Measurements from ENCODE around the gene EGLN1.
A peak's percentile ranks its signal among the peaks of the same experiment; 100 is the strongest.

EGLN1 gene

DNA sequence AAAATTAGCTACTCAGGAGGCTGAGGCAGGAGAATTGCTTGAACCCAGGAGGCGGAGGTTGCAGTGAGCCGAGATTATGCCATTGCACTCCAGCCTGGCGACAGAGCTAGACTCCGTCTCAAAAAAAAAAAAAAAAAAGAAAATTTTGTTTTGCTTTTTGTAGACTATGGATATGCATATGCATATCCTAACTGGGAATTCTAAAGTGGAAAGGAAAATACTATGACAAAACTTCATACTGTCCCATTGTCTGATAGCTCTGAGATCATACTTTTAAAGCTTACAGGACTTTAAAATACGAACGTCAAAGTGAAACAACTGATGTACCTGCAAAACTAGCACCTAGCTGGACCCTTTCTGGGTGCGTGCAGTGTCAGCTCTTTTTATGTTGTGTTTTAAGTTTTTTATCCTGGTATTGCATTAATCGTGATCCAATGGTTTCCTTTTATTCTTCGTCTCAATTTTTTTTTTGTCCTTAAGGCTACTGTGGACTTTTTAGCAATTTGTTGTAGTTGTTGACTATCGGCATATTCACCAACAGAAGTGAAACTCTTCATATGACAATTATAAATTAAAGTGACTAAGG is 64.8 kb downstream of the EGLN1 start:
- Histone ChIP-seq H3K27ac (ENCODE audit: extremely low read depth, low read depth, low read length) (no peak overlapping the region), H3K4me1 (ENCODE audit: control insufficient read depth, insufficient read depth, low read length) (0 out of 2 replicates have a peak, but pooled peaks cover 3% of the 10 kb centered on the region), H3K9me3 (ENCODE audit: control insufficient read depth, insufficient read depth, low read depth, low read length) (no peaks in the 10 kb centered on the region), H3K4me3 (ENCODE audit: low read depth, low read length) (no peak overlapping the region), H3K36me3 (ENCODE audit: control insufficient read depth in 2 of 2, insufficient read depth in 1 of 2, low read length in 2 of 2) (peaks cover 9 to 30% of the 10 kb centered on the region in 2 experiments)
- CTCF ChIA-PET, result interaction anchor here (0.5 to 7.1 kb wide), 51 partner anchors 7 to 1880 kb away, joined by 3 to 87 read pairs (median 5); partner anchors contain the start of genes EXOC8 and SPRTN
- POLR2A ChIA-PET, result interaction anchor here (0.6 to 1.0 kb wide), 4 partner anchors 17 to 217 kb away, joined by 3 to 10 read pairs (median 4); partner anchors contain the start of genes EXOC8 and SPRTN
- TF ChIP-seq ZNF510 (tag by site-specific recombination; IDR thresholded peaks at IDR 0.05; ENCODE audit: insufficient replicate concordance) (no peak), KLF10 (tag by site-specific recombination; IDR thresholded peaks at IDR 0.05) (no peak), ZNF558 (tag by site-specific recombination; IDR thresholded peaks at IDR 0.05) (peak; percentile 97)

DNA sequence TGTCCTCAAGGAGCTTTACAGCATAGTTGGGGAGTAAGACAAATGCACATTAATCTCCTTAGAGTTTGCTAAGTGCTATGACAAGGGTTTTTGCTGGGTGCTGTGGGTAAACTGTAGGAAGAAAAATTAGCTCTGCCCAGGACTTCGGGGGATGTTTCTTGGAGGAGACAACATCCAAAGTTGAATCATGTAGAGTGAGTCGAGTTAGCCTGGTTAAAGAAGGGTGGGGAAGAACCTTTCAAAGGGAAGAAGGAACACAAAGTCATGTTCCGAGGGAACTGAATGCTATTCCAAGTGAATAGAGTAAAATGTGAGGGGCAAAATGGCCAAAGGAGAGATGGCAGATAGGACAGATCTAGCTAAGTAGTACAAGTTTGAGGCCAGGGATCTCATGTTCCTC is 66.9 kb downstream of the EGLN1 start:
- no peak overlapping the region for H3K4me3 ChIP-seq (ENCODE audit: low read depth, low read length)
- no peak overlapping the region for H3K27ac ChIP-seq (ENCODE audit: extremely low read depth, low read depth, low read length)
- 0 out of 2 replicates have a peak, but pooled peaks cover 3% of the 10 kb centered on the region for H3K4me1 ChIP-seq (ENCODE audit: control insufficient read depth, insufficient read depth, low read length)
- peaks cover 26 to 44% of the 10 kb centered on the region in 2 experiments for H3K36me3 ChIP-seq (ENCODE audit: control insufficient read depth in 2 of 2, insufficient read depth in 1 of 2, low read length in 2 of 2)
- ChIA-PET POLR2A (interaction anchor here (0.6 to 1.6 kb wide), 2 partner anchors 17 to 63 kb away, joined by 3 to 6 read pairs; partner anchors contain the start of genes EXOC8 and SPRTN), CTCF (interaction anchor here (0.7 to 1.4 kb wide), 4 partner anchors 17 to 235 kb away, joined by 3 to 4 read pairs (median 3); partner anchors contain the start of genes EXOC8 and SPRTN)
- TF ChIP-seq ZNF843 (tag by site-specific recombination; IDR thresholded peaks at IDR 0.05), result no peak
- TF ChIP-seq ZNF830 (tag by site-specific recombination; IDR thresholded peaks at IDR 0.05; ENCODE audit: low read depth), result no peak
- no peak for TF ChIP-seq ZNF629 (tag by site-specific recombination; IDR thresholded peaks at IDR 0.05)
- no peak for TF ChIP-seq ZNF140 (tag by site-specific recombination; IDR thresholded peaks at IDR 0.05)
- TF ChIP-seq, protein P1, sequence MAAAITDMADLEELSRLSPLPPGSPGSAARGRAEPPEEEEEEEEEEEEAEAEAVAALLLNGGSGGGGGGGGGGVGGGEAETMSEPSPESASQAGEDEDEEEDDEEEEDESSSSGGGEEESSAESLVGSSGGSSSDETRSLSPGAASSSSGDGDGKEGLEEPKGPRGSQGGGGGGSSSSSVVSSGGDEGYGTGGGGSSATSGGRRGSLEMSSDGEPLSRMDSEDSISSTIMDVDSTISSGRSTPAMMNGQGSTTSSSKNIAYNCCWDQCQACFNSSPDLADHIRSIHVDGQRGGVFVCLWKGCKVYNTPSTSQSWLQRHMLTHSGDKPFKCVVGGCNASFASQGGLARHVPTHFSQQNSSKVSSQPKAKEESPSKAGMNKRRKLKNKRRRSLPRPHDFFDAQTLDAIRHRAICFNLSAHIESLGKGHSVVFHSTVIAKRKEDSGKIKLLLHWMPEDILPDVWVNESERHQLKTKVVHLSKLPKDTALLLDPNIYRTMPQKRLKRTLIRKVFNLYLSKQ (tag by site-specific recombination; IDR thresholded peaks at IDR 0.05; ENCODE audit: borderline replicate concordance), result no peak
- TF ChIP-seq GLIS1 (tag by site-specific recombination; IDR thresholded peaks at IDR 0.05), result no peak
- no peak for TF ChIP-seq ZFP41 (tag by site-specific recombination; IDR thresholded peaks at IDR 0.05; ENCODE audit: borderline replicate concordance)
- TF ChIP-seq ZNF324 (tag by site-specific recombination; IDR thresholded peaks at IDR 0.05), result no peak
- TF ChIP-seq ZNF621 (tag by site-specific recombination; IDR thresholded peaks at IDR 0.05), result no peak
- no peak for TF ChIP-seq ZNF266 (tag by site-specific recombination; IDR thresholded peaks at IDR 0.05; ENCODE audit: low read depth)
- no peak for TF ChIP-seq ZNF114 (tag by site-specific recombination; IDR thresholded peaks at IDR 0.05)
- TF ChIP-seq, protein P2, sequence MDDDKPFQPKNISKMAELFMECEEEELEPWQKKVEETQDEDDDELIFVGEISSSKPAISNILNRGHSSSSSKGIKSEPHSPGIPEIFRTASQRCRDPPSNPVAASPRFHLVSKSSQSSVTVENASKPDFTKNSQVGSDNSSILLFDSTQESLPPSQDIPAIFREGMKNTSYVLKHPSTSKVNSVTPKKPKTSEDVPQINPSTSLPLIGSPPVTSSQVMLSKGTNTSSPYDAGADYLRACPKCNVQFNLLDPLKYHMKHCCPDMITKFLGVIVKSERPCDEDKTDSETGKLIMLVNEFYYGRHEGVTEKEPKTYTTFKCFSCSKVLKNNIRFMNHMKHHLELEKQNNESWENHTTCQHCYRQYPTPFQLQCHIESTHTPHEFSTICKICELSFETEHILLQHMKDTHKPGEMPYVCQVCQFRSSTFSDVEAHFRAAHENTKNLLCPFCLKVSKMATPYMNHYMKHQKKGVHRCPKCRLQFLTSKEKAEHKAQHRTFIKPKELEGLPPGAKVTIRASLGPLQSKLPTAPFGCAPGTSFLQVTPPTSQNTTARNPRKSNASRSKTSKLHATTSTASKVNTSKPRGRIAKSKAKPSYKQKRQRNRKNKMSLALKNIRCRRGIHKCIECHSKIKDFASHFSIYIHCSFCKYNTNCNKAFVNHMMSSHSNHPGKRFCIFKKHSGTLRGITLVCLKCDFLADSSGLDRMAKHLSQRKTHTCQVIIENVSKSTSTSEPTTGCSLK (tag by site-specific recombination; IDR thresholded peaks at IDR 0.05), result no peak
- TF ChIP-seq, protein P3, sequence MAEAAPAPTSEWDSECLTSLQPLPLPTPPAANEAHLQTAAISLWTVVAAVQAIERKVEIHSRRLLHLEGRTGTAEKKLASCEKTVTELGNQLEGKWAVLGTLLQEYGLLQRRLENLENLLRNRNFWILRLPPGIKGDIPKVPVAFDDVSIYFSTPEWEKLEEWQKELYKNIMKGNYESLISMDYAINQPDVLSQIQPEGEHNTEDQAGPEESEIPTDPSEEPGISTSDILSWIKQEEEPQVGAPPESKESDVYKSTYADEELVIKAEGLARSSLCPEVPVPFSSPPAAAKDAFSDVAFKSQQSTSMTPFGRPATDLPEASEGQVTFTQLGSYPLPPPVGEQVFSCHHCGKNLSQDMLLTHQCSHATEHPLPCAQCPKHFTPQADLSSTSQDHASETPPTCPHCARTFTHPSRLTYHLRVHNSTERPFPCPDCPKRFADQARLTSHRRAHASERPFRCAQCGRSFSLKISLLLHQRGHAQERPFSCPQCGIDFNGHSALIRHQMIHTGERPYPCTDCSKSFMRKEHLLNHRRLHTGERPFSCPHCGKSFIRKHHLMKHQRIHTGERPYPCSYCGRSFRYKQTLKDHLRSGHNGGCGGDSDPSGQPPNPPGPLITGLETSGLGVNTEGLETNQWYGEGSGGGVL (tag by site-specific recombination; IDR thresholded peaks at IDR 0.05), result no peak
- TF ChIP-seq ZNF274 (IDR thresholded peaks at IDR 0.05; ENCODE audit: low read length), result no peak
- no peak for TF ChIP-seq ZNF274 (tag by site-specific recombination; IDR thresholded peaks at IDR 0.05; ENCODE audit: borderline replicate concordance)
- no peak for TF ChIP-seq ZNF768 (tag by site-specific recombination; IDR thresholded peaks at IDR 0.05)
- no peak for TF ChIP-seq ZNF76 (tag by site-specific recombination; IDR thresholded peaks at IDR 0.05; ENCODE audit: borderline replicate concordance, low read depth)
- TF ChIP-seq ZNF239 (tag by site-specific recombination; IDR thresholded peaks at IDR 0.05), result no peak
- no peak for TF ChIP-seq ZNF202 (tag by site-specific recombination; IDR thresholded peaks at IDR 0.05; ENCODE audit: borderline replicate concordance)
- TF ChIP-seq ZBTB17 (tag by site-specific recombination; IDR thresholded peaks at IDR 0.05), result no peak; the same call in 1 of the 2 replicates
- H3K9me3 ChIP-seq (ENCODE audit: control insufficient read depth, insufficient read depth, low read depth, low read length), result no peaks in the 10 kb centered on the region
